Stimulated activated CD4-positive, alpha-beta T cell treated with anti-CD3 and anti-CD28 coated beads, Interleukin-1b, Interleukin-23, amount 100 ng/mL, for 24 hours (primary cell): ENCODE results near the gene TMEFF2.

Source experiments
- DNase-seq, 4 experiments: peaks; one replicate each; pipeline ENCODE4 v3.0.0-alpha.2; 2020; ENCODE audit warnings: low read depth in 4 of 4, low spot score in 1 of 4

The TMEFF2 gene

DNA sequence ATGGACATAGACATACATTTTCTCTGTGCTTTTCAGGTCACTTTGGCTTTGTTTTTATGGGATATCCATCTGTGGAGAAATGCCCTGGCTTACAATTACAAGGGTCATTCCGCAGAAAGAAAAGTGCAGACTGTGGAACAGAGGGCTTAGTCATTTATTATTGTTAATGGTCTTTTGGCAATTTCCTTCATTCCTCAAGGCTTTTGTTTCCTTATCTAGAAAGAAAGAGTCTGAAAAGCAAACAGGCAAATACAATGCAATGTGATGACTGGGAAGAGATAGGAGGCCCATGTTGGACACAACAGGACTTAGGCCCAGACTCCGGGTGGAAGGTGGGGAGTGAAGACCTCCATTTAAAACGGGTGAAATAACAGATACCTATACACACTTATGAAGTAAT, 218.3 kb downstream of the TMEFF2 start:
- no peak for DNase-seq

DNA sequence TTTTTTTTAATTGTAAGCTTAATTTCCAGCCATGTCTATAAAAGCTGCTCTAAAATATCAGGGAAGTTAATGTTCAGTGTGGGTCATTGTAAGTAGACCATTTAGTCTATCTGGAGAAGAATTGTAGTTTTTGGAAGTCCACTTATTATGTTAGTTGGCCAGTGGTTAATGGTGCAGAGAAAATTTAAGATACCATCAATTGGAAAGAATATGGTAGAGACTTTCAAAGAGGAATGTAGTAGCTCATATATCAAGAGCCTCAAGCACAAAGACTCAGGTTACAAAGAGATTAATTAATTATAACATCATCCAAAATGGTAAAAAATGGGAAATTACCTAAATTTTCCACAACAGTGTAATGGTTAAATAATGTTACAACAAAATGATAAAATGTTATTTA, 220.1 kb downstream of the TMEFF2 start:
- no peak for DNase-seq

DNA sequence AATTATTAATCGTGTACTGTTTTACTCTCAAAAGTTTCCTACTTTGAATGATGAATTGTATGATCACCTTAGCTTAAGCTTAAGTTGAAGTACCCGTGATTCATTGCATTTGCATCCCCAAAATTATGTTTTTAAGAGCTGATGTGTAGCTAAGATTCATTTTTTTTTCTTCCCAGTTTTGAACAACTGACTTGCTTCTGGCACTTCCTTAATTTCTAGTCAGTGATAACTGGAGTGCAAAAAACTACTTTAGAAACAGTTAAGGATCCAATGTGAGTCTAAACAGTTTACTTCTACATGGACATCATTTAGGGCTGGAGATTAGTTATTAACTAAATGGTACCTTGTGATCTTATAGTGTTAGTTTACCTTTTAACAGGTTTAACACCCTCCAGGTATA, 223.9 kb downstream of the TMEFF2 start:
- no peak for DNase-seq

DNA sequence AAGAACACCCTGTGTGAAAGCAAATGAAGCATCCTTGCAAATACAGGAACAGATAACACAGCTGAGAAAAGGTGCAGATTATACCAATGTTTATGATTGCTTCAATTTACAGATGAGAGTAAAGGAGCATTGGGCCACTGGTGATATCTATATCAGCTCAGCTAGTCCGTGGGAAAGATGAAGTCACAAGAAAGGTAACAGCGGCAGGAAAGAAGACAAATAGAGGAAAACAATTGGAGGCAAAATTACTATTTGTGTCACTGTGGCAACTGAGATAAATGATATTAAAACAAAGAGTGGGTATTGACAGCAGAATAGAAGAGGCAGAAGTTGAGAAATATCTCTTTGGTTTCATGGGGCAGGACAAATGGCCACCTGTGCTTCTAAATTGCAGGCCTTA, 226.6 kb downstream of the TMEFF2 start:
- DNase-seq: no peak

DNA sequence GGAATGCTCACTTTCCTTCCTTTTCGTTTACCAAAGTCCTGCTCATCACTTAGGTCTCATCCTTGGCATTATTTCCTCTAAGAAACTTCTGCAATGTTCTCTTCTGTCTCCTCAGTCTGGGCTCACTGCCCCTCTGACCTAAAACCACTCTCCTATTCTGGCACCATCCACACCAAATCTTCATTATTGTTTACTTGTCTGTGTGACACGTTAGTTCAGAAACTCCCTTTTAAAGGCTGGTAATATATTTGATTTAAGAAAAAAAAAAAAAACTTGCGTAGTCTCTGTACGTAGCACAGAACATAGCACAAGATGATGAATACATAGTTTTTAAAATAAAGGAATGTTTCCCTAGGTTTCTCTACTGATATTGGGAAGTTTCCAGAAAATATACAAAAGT, 229.0 kb downstream of the TMEFF2 start:
- DNase-seq: no peak

DNA sequence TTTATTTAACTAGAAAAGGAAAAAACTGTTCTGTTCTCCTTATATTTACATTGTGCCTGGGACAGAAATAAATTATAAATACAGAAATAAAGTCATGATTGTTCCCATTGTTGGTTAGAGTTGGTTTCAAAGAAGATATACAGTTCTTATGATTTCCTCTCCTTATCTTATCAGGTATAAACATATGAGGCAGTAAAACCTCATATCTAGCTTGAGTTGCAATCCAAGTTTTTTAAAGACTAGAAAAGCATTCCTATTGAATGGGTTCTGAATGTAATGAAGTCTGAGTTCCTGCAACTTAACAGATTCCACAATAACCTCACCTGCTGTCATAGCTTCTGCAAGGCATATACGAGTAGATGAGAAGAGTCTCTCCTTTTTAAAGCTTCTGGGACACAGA, 233.2 kb downstream of the TMEFF2 start:
- DNase-seq: no peak

DNA sequence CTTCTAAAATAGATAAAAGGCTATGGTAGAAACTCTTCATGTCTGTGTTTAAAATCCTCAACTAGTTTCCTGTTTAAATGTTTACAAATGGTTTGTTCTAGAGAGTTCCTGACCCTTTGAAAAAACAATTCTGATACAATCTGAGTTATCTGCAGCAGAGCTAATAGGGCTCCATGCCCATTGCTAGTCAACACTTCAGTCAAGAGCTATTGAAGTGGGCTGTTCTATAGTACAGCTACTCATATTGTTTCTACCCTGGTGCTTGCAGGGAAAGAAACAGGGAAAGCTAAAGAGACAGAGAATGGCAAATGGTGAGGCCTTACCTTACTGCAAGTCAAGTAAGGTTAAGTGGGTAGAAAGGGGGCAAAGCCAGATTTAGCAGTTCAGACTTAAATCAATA, 235.5 kb downstream of the TMEFF2 start:
- no peak for DNase-seq

DNA sequence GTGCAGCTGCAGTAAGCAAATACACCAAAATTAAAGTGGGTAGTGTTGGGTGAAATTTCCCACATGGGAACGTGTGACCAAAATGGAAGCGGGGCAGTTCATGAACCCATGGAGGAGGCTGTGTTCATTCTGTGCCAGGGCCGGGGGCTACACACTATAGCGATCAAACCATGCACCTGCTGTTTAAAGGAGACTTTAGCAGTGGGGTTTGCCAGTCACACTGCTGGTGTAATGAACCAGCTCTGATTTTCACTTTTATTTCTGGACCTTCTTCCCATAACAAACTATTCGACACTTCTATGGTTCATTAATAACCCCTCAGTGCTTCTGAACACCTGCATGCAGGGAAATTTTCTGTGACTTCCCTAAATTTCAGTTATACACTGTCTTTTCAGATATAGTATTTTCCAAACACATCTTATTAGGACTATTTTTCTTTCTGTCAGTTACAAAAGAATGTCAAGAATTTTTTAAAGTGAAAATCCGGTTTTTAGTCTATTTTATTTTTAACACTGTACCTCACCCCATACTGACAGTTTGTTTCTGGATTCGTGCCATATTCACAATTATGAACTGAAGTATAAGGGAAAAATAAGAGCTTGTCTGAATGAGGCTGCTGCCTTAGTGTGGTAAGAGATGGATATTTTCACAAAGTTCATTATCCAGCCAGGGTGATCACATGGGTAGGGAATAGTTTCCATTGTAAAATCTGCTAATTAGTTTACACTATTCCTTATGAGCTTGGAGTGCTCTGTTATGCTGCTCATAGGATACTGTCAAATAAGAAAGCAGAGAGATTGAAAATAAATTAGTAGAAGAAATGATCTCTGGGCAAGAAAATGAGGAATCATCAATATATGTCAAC, 236.5 kb downstream of the TMEFF2 start:
- no peak for DNase-seq

DNA sequence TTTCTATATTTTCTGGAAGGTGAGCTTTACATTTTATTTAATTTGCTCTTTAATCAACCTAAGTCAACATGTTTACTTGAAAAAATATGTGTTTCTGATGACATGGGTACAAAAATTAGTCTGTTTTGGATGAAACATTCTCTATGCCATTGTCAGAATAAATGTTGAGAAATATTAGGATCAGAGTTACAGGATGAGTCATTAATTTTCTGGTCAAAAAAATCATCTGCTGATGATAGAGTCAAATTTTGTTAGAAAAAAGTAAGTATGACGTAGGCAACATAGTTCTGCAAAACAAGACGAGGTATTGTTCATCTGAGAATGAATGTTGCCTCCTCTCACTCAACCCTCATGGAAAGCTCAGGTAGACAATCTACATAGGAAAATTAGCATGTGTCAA, 240.3 kb downstream of the TMEFF2 start:
- DNase-seq: no peak

DNA sequence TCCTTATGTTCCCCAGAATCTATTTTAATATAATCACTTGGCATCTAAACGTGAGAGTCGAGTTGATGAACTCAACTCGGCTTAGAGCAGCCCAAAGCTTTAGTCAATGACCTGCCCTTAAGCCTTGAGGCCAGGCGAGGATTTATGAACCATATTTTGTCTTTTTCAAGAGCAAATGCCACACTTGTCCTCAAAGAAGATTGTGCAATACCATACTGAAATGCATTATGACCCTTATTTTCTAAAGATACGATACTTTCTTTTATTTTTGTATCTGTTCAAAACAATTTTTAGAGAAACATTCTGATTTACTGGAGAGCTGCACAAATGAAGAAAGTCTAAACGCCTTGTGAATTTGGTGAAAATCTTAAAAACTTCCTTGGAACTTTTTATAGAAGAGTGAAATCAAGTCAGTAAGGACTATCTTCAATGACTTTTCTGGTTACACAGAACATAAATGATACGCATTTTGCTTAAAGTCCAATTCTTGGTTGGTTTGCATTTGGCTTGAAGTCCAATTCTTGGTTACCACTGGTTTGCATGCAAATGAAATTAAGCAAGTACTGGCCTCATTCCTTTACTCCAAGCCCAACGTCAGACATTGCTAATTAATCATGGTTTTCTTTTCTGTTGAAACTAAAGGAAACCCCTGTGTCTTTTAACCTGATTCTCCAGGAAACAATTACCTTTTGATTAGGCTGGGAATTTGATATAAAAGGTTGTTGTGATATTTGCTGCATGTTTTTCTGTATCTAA, 242.0 kb downstream of the TMEFF2 start:
- no peak for DNase-seq

DNA sequence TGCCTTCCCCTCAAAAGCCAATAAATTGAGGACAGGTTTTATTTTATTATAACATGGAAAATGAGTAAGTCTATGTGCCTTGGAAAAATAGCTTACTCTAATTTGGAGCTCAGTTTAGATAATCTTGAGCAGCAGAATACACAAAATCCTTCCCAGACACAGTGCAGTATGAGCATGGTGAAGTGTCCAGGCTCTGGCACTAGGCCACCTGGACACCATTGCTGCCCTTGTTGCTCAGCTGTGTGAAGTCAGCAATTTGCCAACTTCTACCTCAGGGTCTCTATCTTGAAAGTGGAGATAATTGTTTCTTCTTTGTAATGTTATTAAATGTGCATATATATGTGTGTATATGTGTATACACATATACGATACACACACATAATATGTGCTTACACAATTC, 242.9 kb downstream of the TMEFF2 start:
- DNase-seq: no peak

DNA sequence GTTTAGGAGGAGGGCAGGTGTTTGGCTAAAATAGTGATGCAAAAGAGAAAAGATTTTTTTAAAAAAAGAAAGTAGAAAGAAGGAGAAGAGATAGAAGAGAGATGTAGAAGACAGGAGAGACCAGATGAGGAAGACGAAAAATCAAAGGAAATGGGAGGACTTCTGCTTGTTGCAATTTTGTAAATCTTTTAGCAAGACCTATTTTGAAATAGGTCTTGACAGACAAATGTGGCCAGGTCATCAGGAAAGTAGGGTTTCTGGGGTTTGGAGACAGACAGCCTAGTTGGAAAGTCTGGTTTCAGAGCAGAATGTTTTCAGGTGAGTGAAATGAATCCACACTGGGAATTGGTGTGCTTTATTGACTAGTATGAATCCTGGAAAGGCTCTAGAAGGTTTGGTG, 243.4 kb downstream of the TMEFF2 start:
- no peak for DNase-seq

DNA sequence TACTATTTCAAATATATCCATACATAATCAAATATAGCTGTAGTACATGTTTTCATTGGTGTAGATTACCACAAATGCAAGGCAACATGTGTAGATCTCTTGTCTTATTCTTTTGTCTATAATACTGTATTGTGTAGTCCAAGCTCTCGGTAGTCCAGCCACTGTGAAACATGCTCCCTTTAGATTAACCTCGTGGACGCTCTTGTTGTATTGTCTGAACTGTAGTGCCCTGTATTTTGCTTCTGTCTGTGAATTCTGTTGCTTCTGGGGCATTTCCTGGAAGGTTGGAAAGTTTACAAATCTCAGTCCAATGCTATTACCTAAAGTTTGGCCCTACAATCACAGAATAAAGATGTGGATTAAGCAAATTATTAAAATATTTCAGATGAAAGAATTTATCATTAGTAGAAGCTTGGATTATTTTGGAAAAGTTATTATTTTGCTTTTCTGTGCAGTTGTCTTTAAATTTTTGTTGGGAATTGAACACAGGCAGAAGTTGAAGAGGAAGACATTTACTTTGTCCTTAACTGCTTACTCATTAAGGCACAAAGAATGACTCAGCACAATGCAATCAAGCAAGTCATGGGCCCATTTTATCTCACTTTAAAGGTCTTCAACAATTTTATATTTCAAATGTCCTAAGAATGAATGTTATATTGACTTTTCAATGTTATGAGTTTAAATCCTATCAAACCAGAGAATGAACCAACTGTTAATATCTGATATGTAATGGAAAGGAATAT, 244.4 kb downstream of the TMEFF2 start:
- no peak for DNase-seq

DNA sequence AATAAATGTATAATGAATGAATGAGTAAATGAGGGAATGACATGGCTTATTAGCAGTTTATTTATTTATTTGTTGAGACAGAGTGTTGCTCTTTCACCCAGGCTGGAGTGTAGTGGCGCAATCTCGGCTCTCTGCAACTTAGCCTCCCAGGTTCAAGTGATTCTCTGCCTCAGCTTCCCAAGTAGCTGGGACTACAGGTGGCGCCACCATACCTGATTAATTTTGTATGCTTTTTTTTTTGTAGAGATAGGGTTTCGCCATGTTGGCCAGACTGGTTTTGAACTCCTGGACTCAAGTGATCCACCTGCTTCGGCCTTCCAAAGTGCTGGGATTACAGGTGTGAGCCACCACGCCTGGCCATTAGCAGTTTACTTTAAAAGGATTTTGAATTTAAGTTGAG, 247.5 kb downstream of the TMEFF2 start:
- DNase-seq: no peak

DNA sequence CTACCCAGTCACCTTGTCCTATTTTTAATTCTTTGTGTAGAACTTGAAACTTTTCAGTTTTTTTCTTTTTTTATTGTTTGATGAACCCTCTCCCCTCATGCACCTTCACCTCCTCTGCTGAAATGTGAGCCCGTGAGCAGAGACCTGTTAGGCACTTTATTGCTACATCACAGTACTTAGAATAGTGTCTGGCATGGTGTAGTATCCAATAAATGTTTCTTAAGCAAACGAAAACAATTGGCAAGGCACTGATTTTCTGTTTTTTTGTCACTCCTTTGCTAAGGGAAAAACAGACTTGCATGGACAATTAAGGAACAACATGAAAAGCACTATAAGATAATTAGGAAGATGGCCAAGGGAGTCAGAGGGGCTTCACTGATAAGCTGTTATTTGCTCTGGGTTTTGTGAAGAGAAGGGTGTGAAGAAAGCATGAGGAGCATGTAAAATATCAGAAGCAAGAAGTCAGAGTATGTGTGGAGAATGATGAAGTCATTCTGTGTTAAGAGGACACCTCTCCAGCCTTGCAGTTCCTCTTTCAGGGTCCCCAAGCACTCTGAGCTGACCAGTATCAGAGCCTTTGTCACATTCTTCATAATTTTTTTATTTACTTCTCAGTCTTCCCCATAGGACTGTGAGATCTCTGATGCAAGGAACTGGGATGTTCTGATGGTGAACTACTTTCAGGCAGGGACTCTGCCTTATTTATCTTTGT, 248.1 kb downstream of the TMEFF2 start:
- DNase-seq: no peak

DNA sequence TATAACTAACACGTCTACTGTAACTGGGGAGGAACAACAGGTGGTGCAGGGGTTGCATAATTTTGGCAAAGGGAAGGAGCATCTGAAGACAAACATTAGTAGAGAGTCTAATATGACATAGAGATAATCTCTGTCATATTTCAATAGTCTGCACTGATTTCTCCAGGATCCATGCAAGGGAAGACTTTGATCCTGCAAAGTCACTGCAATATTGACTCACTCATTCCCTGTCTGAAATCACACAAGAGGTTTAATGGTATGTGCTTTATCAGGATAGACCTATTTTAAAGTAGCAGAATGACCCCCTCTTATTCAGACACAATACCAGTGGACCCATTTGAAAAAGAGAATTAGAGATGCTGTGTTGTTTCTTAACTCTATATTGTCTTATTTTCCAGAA, 249.1 kb downstream of the TMEFF2 start:
- no peak for DNase-seq

DNA sequence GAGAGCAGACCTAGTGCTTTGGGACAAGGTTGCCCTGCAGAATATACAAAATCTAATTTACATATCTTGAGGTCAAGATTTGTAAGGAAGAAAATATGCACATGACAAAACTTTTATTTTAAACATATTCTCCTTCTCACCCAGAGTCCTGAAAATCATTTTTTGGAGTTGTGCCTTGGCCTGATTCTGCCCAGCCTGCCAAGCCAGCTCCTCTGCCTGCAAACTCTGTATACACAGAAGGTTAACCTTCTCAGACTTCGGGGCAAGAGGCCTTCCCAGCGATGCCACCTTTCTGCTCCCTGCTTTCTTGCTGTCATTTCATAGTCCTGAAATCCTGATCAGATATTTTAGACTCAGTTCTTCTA, 252.0 kb downstream of the TMEFF2 start:
- no peak for DNase-seq

DNA sequence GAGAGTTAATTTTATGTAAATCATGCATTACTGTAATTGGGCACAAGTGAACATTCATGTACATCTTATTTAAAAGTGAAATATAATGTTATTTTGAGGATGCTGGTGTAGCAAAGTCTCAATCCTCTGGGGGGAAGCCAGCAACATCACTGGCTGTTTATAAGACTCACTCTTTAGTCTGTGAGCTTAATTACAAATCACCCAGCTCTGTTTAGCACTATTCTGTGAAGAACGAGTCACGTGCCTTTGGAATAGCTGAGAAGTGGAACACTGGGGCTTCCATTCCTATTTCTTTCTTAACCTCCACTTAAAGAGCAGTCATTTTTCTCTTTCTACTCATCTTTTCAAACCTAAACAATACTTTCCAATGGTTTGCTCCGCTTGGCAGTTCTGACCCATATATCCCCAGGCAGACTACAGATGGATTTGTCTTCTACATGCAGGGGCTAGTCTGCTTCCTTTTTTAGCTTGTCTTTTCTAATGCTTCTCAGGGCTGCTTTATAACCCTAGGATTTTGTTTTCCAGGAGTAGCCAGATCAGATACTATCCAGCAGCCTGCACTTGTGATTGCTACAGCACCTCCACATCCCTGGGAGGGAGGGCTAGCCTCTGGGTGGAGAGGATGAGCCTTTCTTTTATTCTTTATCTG, 252.5 kb downstream of the TMEFF2 start:
- no peak for DNase-seq

DNA sequence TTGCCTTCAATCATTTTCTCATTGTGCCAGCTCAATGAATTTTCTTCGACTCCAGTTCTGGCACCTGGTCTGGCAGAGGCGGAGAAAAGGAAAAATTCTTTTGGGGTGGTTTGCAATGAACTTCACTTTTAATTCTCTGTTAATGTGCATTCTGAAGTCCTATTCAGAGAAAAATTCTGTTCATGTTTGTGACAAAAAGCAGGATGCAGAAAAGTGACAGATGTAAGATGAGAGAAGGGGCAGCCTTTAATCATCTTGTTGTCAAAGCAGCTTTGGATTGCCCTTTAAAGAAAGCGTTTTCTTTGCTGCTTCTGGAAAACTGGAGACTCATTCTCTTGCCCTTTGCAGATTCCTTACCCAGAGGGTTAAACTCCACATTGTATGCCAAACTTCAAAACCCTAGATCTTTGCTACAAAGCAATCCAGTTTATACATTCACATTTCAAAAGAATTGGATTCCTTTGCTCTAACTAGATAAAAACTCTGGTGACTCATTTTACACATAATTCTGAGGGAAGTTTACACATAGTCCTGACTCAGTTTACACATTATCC, 253.3 kb downstream of the TMEFF2 start:
- DNase-seq: no peak

DNA sequence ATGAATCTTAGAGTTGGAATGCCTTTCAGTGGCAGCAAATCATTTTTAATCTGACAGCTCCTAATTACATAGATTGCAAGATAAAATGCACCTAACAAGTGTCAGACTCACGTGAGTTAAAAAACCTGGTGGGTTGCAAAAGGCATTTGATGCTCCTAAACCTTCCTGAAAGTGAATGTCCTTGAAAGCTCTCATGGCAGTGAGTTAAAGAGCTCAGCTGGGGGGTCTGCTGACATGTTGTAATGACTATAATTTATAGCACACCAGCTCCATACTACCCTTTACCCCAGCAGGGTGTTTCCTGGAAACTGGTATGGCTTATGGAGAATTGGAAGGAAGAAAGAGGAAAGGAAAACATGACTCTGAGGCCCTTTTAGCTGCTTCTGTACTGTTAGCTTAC, 256.0 kb downstream of the TMEFF2 start:
- DNase-seq: no peak
